ENCODE measurements around the gene PARD6A.
A peak's percentile ranks its signal among the peaks of the same experiment; 100 is the strongest.

The PARD6A gene

GRCh38 chr16:67675579-67675935 is 14.8 kb downstream of the PARD6A start:
- TF ChIP-seq CTCF (IDR thresholded peaks at IDR 0.05; ENCODE audit: borderline replicate concordance, control extremely low read depth, extremely low read depth, insufficient read depth, missing control alignments) = no peak
- in situ Hi-C loops (cut with MboI; ENCODE audit: low sequenced_read_pairs, unreplicated experiment) = loop anchor here (10.0 to 25.0 kb wide), 2 partner anchors 249 to 362 kb away; no protein-coding TSS in a partner anchor
- DNase-seq (ENCODE audit: low spot score) = peak; percentile 13

- no peak for TF ChIP-seq CTCF (IDR thresholded peaks at IDR 0.05; ENCODE audit: borderline replicate concordance, control extremely low read depth, extremely low read depth, insufficient read depth, missing control alignments)
- in situ Hi-C loops (cut with MboI; ENCODE audit: low sequenced_read_pairs, unreplicated experiment) = loop anchor here (10.0 to 25.0 kb wide), 2 partner anchors 249 to 361 kb away; no protein-coding TSS in a partner anchor
- no peak for DNase-seq (ENCODE audit: low spot score)
These were observed 15.2 kb downstream of the PARD6A start for GRCh38 chr16:67675999-67676398.

- TF ChIP-seq CTCF (IDR thresholded peaks at IDR 0.05; ENCODE audit: borderline replicate concordance, control extremely low read depth, extremely low read depth, insufficient read depth, missing control alignments) = no peak
- in situ Hi-C loops (cut with MboI; ENCODE audit: low sequenced_read_pairs, unreplicated experiment) = loop anchor here (10.0 to 25.0 kb wide), 2 partner anchors 248 to 361 kb away; no protein-coding TSS in a partner anchor
These were observed 15.8 kb downstream of the PARD6A start for GRCh38 chr16:67676516-67676915.

GRCh38 chr16:67676939-67677338 is 16.2 kb downstream of the PARD6A start:
- DNase-seq (ENCODE audit: low spot score) = no peak
- TF ChIP-seq CTCF (IDR thresholded peaks at IDR 0.05; ENCODE audit: borderline replicate concordance, control extremely low read depth, extremely low read depth, insufficient read depth, missing control alignments) = no peak
- in situ Hi-C loops (cut with MboI; ENCODE audit: low sequenced_read_pairs, unreplicated experiment) = loop anchor here (10.0 to 25.0 kb wide), 2 partner anchors 248 to 360 kb away; no protein-coding TSS in a partner anchor

More at GRCh38 chr16:67676516-67676915, 15.8 kb downstream of the PARD6A start:
- DNase-seq (ENCODE audit: low spot score) = peak; percentile 7

- in situ Hi-C loops (cut with MboI; ENCODE audit: low sequenced_read_pairs, unreplicated experiment) = loop anchor here (10.0 to 25.0 kb wide), 2 partner anchors 247 to 360 kb away; no protein-coding TSS in a partner anchor
- DNase-seq (ENCODE audit: low spot score) = no peak
- no peak for TF ChIP-seq CTCF (IDR thresholded peaks at IDR 0.05; ENCODE audit: borderline replicate concordance, control extremely low read depth, extremely low read depth, insufficient read depth, missing control alignments)
These were observed 17.0 kb downstream of the PARD6A start for GRCh38 chr16:67677712-67678111.

- DNase-seq (ENCODE audit: low spot score) = no peak
- no peak for TF ChIP-seq CTCF (IDR thresholded peaks at IDR 0.05; ENCODE audit: borderline replicate concordance, control extremely low read depth, extremely low read depth, insufficient read depth, missing control alignments)
- in situ Hi-C loops (cut with MboI; ENCODE audit: low sequenced_read_pairs, unreplicated experiment) = loop anchor here (10.0 to 25.0 kb wide), 2 partner anchors 246 to 359 kb away; no protein-coding TSS in a partner anchor
These were observed 17.7 kb downstream of the PARD6A start for GRCh38 chr16:67678354-67679023.
